ENCODE measurements around the gene SYT15. TPM values are rescaled to one million over a fixed set of nuclear protein-coding genes. Genes with fewer than 3 reads are reported as not detected.

SYT15 gene
- total and polyA plus RNA-seq, 2 donors (not counting 1 experiment from before 2014, with no cell fraction given) = 0.18 to 0.94 TPM

- Histone ChIP-seq H3K79me2 (ENCODE audit: control insufficient read depth, insufficient read depth, low read length) (no peaks in the 10 kb centered on the region), H4K20me1 (ENCODE audit: control insufficient read depth, insufficient read depth, low read length, poor library complexity, severe bottlenecking) (no peaks in the 10 kb centered on the region), H3K4me3 (ENCODE audit: control extremely low read depth in 1 of 5, extremely low read depth in 1 of 5, insufficient read depth in 1 of 5, low read depth in 2 of 5, low read length in 4 of 5) (no peak overlapping the region), H3K27me3 (replicated peaks in 1 of 4; ENCODE audit: control extremely low read depth in 1 of 4, control insufficient read depth in 3 of 4, insufficient read depth in 4 of 4, low read length in 3 of 4) (peaks cover 0 to 38% (median 18%) of the 10 kb centered on the region in 4 experiments), H3K4me1 (ENCODE audit: control insufficient read depth in 2 of 2, insufficient read depth in 2 of 2, low read length in 2 of 2) (peaks cover 9 to 12% of the 10 kb centered on the region in 2 donors), H3K9me3 (ENCODE audit: control extremely low read depth in 1 of 3, control insufficient read depth in 2 of 3, insufficient read depth in 1 of 3, low read length in 2 of 3) (peaks cover 0 to 4% (median 0%) of the 10 kb centered on the region in 3 donors), H3K4me2 (replicated peaks; ENCODE audit: low read depth, low read length, poor library complexity, severe bottlenecking) (no peak overlapping the region), H3K36me3 (replicated peaks in 1 of 2; ENCODE audit: control extremely low read depth in 1 of 2, control insufficient read depth in 1 of 2, extremely low read depth in 1 of 2, insufficient read depth in 2 of 2, low read length in 1 of 2) (no peaks in the 10 kb centered on the region), H3K9ac (ENCODE audit: low read length) (no peak overlapping the region), H2AFZ (ENCODE audit: insufficient read depth, low read depth, low read length, poor library complexity, severe bottlenecking) (no peak overlapping the region), H3K27ac (ENCODE audit: low read length in 2 of 2) (no peak overlapping the region)
- Mint-ChIP-seq H3K27me3 (peaks cover 9% of the 10 kb centered on the region), H3K4me1 (peaks cover 18% of the 10 kb centered on the region), H3K4me3 (peak overlapping the region; percentile 40), H3K27ac (no peak overlapping the region), H3K9me3 (ENCODE audit: insufficient read depth) (no peaks in the 10 kb centered on the region)
- ATAC-seq (ENCODE audit: low read depth) = no peak
- ChIA-PET CTCF (no interaction called here), POLR2A (no interaction called here)
- TF ChIP-seq EZH2 (IDR thresholded peaks at IDR 0.05; ENCODE audit: borderline replicate concordance, insufficient read depth, low read depth, low read length, poor library complexity, severe bottlenecking) (no peak), CTCF (IDR thresholded peaks at IDR 0.05) (no peak)
- DNase-seq = no peak
- intact Hi-C loops (cut with micrococcal nuclease) = no loop called here
- no CpG with 5 or more reads among the region's 1 CpG for WGBS (ENCODE audit: insufficient coverage)
Observed at GRCh38 chr10:46558122-46558391, 20.9 kb upstream of the SYT15 start.

- Histone ChIP-seq H3K27me3 (replicated peaks in 1 of 4; ENCODE audit: control extremely low read depth in 1 of 4, control insufficient read depth in 3 of 4, insufficient read depth in 4 of 4, low read length in 3 of 4) (peaks cover 0 to 38% (median 18%) of the 10 kb centered on the region in 4 experiments), H2AFZ (ENCODE audit: insufficient read depth, low read depth, low read length, poor library complexity, severe bottlenecking) (no peak overlapping the region), H3K9ac (ENCODE audit: low read length) (no peak overlapping the region), H3K4me1 (ENCODE audit: control insufficient read depth in 2 of 2, insufficient read depth in 2 of 2, low read length in 2 of 2) (peaks cover 9 to 12% of the 10 kb centered on the region in 2 donors), H3K79me2 (ENCODE audit: control insufficient read depth, insufficient read depth, low read length) (no peaks in the 10 kb centered on the region), H3K9me3 (ENCODE audit: control extremely low read depth in 1 of 3, control insufficient read depth in 2 of 3, insufficient read depth in 1 of 3, low read length in 2 of 3) (peaks cover 0 to 4% (median 0%) of the 10 kb centered on the region in 3 donors), H3K4me2 (replicated peaks; ENCODE audit: low read depth, low read length, poor library complexity, severe bottlenecking) (no peak overlapping the region), H3K27ac (ENCODE audit: low read length in 2 of 2) (no peak overlapping the region), H3K4me3 (ENCODE audit: control extremely low read depth in 1 of 5, extremely low read depth in 1 of 5, insufficient read depth in 1 of 5, low read depth in 2 of 5, low read length in 4 of 5) (no peak overlapping the region), H3K36me3 (replicated peaks in 1 of 2; ENCODE audit: control extremely low read depth in 1 of 2, control insufficient read depth in 1 of 2, extremely low read depth in 1 of 2, insufficient read depth in 2 of 2, low read length in 1 of 2) (no peaks in the 10 kb centered on the region), H4K20me1 (ENCODE audit: control insufficient read depth, insufficient read depth, low read length, poor library complexity, severe bottlenecking) (no peaks in the 10 kb centered on the region)
- H3K9me3 Mint-ChIP-seq (ENCODE audit: insufficient read depth) = no peaks in the 10 kb centered on the region
- ChIA-PET POLR2A (no interaction called here), CTCF (no interaction called here)
- intact Hi-C loops (cut with micrococcal nuclease) = no loop called here
- H3K27ac Mint-ChIP-seq = no peak overlapping the region
- no peak overlapping the region for H3K4me3 Mint-ChIP-seq
- no peak for DNase-seq
- WGBS (ENCODE audit: insufficient coverage) = 84% methylated on average over 9 of the region's 9 CpGs
- peaks cover 18% of the 10 kb centered on the region for H3K4me1 Mint-ChIP-seq
- H3K27me3 Mint-ChIP-seq = peaks cover 7% of the 10 kb centered on the region
- ATAC-seq (ENCODE audit: low read depth) = no peak
- no peak for TF ChIP-seq CTCF (IDR thresholded peaks at IDR 0.05)
- TF ChIP-seq EZH2 (IDR thresholded peaks at IDR 0.05; ENCODE audit: borderline replicate concordance, insufficient read depth, low read depth, low read length, poor library complexity, severe bottlenecking) = no peak
Observed at GRCh38 chr10:46558392-46559185, 20.3 kb upstream of the SYT15 start.
